Measurements from ENCODE around the gene CDKAL1. TPM values are rescaled to one million over a fixed set of nuclear protein-coding genes. Genes with fewer than 3 reads are reported as not detected.

The CDKAL1 gene
- total and polyA plus RNA-seq, 10 donors: 4.8 to 26.9 (median 20.1) TPM

- WGBS, 5 donors: 35 to 66% (median 62%) methylated on average over 2 of the region's 2 CpGs
- TF ChIP-seq POLR2A (IDR thresholded peaks at IDR 0.05) (no peak), POLR2AphosphoS5 (IDR thresholded peaks at IDR 0.05) (no peak), CTCF (IDR thresholded peaks at IDR 0.05 in 8 of 11, conservative IDR thresholded peaks at IDR 0.05 in 3 of 11) (no peak)
- Histone ChIP-seq H3K4me1 (no peaks in the 10 kb centered on the region), H3K36me3 (no peaks in the 10 kb centered on the region), H3K27ac (no peak overlapping the region), H3K27me3 (replicated peaks in 1 of 7) (no peaks in the 10 kb centered on the region), H3K4me3 (no peak overlapping the region), H3K9me3 (peaks cover 0 to 7% (median 3%) of the 10 kb centered on the region in 8 donors)
- no peak for DNase-seq
- intact Hi-C loops (cut with DNase I; ENCODE audit: low total_unique reads): no loop called here
Measured at GRCh38 chr6:21257125-21257524, 722.9 kb downstream of the CDKAL1 start.

DNA sequence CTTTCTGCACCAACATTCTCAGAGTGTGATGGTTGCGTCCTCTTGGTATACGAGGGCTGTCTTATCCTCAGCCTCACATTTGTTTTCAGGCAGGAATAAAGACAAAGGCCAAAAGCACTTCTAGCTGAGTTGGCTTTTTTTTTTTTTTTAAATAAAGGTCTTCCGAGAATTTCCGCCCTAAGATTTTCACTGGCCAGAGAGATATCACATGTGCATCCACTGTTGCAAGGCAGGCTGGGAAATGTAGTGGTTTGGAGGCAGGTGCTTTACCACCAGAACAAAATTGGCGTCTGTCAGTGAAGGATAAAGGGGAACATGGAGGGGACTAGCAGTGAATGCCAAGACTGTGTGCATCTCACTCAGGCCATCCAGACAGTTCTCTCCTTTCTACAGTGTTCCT, 724.4 kb downstream of the CDKAL1 start:
- Histone ChIP-seq H3K27me3 (replicated peaks in 1 of 7) (no peaks in the 10 kb centered on the region), H3K27ac (no peak overlapping the region), H3K4me1 (no peaks in the 10 kb centered on the region), H3K9me3 (peaks cover 0 to 3% (median 0%) of the 10 kb centered on the region in 8 donors), H3K4me3 (no peak overlapping the region), H3K36me3 (no peaks in the 10 kb centered on the region)
- intact Hi-C loops (cut with DNase I; ENCODE audit: low total_unique reads): no loop called here
- DNase-seq: no peak
- 84 to 95% (median 90%) methylated on average over 5 of the region's 5 CpGs for WGBS, 5 donors
- no peak for TF ChIP-seq POLR2AphosphoS5 (IDR thresholded peaks at IDR 0.05)
- TF ChIP-seq POLR2A (IDR thresholded peaks at IDR 0.05): no peak

DNA sequence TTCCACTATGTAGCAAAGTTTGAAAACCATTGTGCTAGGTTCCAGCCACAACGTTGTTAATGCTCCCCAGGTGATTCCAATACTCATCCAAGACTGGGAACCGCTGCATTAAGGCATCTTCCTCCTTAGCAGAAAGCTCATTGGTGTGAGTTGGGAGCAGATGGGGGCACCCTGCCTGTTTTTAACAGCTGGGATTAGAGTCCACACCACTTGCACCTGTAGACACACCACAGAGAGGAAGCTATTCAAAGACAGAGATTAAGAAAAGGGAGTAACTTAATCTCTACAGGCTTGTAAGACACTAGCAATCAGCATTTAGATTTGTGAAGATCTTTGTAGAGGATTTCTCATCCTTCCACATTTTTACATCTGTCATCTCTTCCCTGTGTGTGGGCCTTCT, 725.4 kb downstream of the CDKAL1 start:
- TF ChIP-seq POLR2AphosphoS5 (IDR thresholded peaks at IDR 0.05): no peak
- no peak for TF ChIP-seq CTCF (IDR thresholded peaks at IDR 0.05 in 8 of 11, conservative IDR thresholded peaks at IDR 0.05 in 3 of 11)
- TF ChIP-seq POLR2A (IDR thresholded peaks at IDR 0.05): no peak
- Histone ChIP-seq H3K27ac (no peak overlapping the region), H3K9me3 (peaks cover 0 to under 1% (median 0%) of the 10 kb centered on the region in 8 donors), H3K36me3 (no peaks in the 10 kb centered on the region), H3K4me1 (no peaks in the 10 kb centered on the region), H3K27me3 (replicated peaks in 1 of 7) (no peaks in the 10 kb centered on the region), H3K4me3 (no peak overlapping the region)
- no peak for DNase-seq
- 70 to 90% (median 83%) methylated on average over 2 of the region's 2 CpGs for whole genome bisulfite sequencing, 5 donors
- intact Hi-C loops (cut with DNase I; ENCODE audit: low total_unique reads): no loop called here

- 83 to 93% (median 88%) methylated on average over 5 of the region's 5 CpGs for WGBS, 5 donors
- intact Hi-C loops (cut with DNase I; ENCODE audit: low total_unique reads): no loop called here
- no peaks in the 10 kb centered on the region for H3K36me3 ChIP-seq
- H3K4me3 ChIP-seq: no peak overlapping the region
- no peaks in the 10 kb centered on the region for H3K9me3 ChIP-seq
- no peak overlapping the region for H3K27ac ChIP-seq
- no peak for TF ChIP-seq CTCF (IDR thresholded peaks at IDR 0.05 in 8 of 11, conservative IDR thresholded peaks at IDR 0.05 in 3 of 11)
- TF ChIP-seq POLR2AphosphoS5 (IDR thresholded peaks at IDR 0.05): no peak
- no peak for TF ChIP-seq POLR2A (IDR thresholded peaks at IDR 0.05)
- no peaks in the 10 kb centered on the region for H3K27me3 ChIP-seq (replicated peaks in 1 of 7)
- no peak for DNase-seq
- no peaks in the 10 kb centered on the region for H3K4me1 ChIP-seq
Measured at GRCh38 chr6:21262504-21262903, 728.2 kb downstream of the CDKAL1 start.

Data from spleen (tissue), 11 donors.